Right lobe of liver (tissue), 6 donors: ENCODE results near the gene FAIM. TPM values are rescaled to one million over a fixed set of nuclear protein-coding genes. Genes with fewer than 3 reads are reported as not detected.

ENCODE experiments used
- ATAC-seq, 4 donors: fragments of 200-7000 bp; cut with Tn5 transposase; one replicate each; pipeline ENCODE4 v1.9.1; 2020; ENCODE audit warnings: mild to moderate bottlenecking in 4 of 4, moderate library complexity in 4 of 4
- DNase-seq, 3 donors: peaks; one replicate each; pipeline ENCODE4 v3.0.0-alpha.2; 2020
- H3K27ac ChIP-seq, 3 donors: fragments of 200-600 bp; one replicate each; pipeline ENCODE4 v1.8.0; 2022
- H3K27me3 ChIP-seq, 2 donors: fragments of 200-600 bp; one replicate each; pipeline ENCODE4 v1.8.0; 2022
- H3K36me3 ChIP-seq, 4 donors: fragments of 200-600 bp; sonication (generic) in 1 of 4; one replicate each; pipeline versions ENCODE4 v1.5.1 to v1.8.0; 2017 to 2022; ENCODE audit warnings: control low read depth in 1 of 4
- H3K4me1 ChIP-seq, 4 donors: fragments of 200-600 bp; sonication (generic) in 1 of 4; one replicate each; pipeline versions ENCODE4 v1.5.1 to v1.8.0; 2017 to 2022; ENCODE audit warnings: control low read depth in 1 of 4
- H3K4me3 ChIP-seq, 3 donors: fragments of 200-600 bp; one replicate each; pipeline ENCODE4 v1.8.0; 2022
- H3K9me3 ChIP-seq, 4 donors: fragments of 200-600 bp; sonication (generic) in 1 of 4; one replicate each; pipeline versions ENCODE4 v1.5.1 to v1.8.0; 2017 to 2022; ENCODE audit warnings: control low read depth in 1 of 4
- POLR2A ChIP-seq: fragments of 450-650 bp; IDR thresholded peaks from one replicate; pipeline ENCODE4 v1.6.1; 2017; ENCODE audit warnings: antibody characterized with exemption, mild to moderate bottlenecking
- intact Hi-C, 2 donors: fragments of 100-400 bp; cut with DNase I; formaldehyde crosslinking; loops; one replicate each; pipeline versions ENCODE4 v1.11.2 to v1.14.1; 2022
- total RNA-seq, 6 experiments: library from RNA; depleted of rRNA in 2 of 6; stranded (reverse); fragments of >200 nt in 2 of 6; fragmentation: NEBNext Ultra II Directional in 3 of 6; extraction: Animal tissue kit (Norgen Biotek cat#: 25700) in 3 of 6; gene quantifications; one replicate each; pipeline versions ENCODE4 v1.1.0 to v1.2.4, GENCODE V29; 2016 to 2023
- TF ChIP-seq, protein P1 (sequence below), 4 donors: fragments of 200-600 bp in 3 of 4; fragments of 450-650 bp in 1 of 4; IDR thresholded peaks; one replicate each; pipeline versions ENCODE4 v1.5.1 to v1.8.0; 2016 to 2022; ENCODE audit warnings: antibody characterized with exemption in 4 of 4, mild to moderate bottlenecking in 2 of 4
- donor health status: DM: no; HTN: yes; CAD: no.
- donor health status: DM: no; HTN: no; CAD: no.
- donor health status: DM: no; HTN: no; CAD: no.
- donor health status: DM: no; HTN: yes; CAD: no.
- donor health status: DM: no; HTN: yes; CAD: no.

FAIM gene
- total RNA-seq, 6 experiments from 2014 or later, result 3.3 to 6.1 (median 3.9) TPM

DNA sequence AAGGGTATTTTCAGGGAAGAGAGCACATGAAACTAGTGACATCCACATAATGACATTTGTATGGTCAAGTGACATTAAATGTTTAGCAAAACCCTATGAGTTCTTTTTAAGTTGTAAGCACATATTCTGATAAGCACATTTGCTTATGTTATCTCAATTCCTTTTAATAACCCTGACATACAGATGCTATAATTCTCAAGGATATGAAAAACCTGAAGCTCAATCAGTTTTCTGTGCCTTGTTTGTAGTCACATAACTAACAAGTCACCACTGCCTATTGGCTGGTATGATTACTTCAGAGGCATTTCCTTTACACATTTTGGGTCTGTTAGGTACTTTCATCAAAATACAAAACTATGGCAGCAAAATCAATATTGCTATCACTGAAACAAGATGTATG lies 74.1 kb downstream of the FAIM start:
- no peaks in the 10 kb centered on the region for H3K9me3 ChIP-seq
- peaks cover 0 to 4% (median 0%) of the 10 kb centered on the region in 4 donors for H3K36me3 ChIP-seq
- TF ChIP-seq, protein P1, sequence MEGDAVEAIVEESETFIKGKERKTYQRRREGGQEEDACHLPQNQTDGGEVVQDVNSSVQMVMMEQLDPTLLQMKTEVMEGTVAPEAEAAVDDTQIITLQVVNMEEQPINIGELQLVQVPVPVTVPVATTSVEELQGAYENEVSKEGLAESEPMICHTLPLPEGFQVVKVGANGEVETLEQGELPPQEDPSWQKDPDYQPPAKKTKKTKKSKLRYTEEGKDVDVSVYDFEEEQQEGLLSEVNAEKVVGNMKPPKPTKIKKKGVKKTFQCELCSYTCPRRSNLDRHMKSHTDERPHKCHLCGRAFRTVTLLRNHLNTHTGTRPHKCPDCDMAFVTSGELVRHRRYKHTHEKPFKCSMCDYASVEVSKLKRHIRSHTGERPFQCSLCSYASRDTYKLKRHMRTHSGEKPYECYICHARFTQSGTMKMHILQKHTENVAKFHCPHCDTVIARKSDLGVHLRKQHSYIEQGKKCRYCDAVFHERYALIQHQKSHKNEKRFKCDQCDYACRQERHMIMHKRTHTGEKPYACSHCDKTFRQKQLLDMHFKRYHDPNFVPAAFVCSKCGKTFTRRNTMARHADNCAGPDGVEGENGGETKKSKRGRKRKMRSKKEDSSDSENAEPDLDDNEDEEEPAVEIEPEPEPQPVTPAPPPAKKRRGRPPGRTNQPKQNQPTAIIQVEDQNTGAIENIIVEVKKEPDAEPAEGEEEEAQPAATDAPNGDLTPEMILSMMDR (IDR thresholded peaks at IDR 0.05), result no peak
- no peak for TF ChIP-seq POLR2A
- no peak overlapping the region for H3K27ac ChIP-seq
- ATAC-seq (no peak), DNase-seq (no peak)
- H3K4me3 ChIP-seq, result no peak overlapping the region
- intact Hi-C loops, result no loop called here
- no peaks in the 10 kb centered on the region for H3K27me3 ChIP-seq
- H3K4me1 ChIP-seq, result peaks cover 0 to 10% (median 3%) of the 10 kb centered on the region in 4 donors

Other genes with a start within 250 kb of the FAIM start
- under 1 TPM in 5 of 6 experiments, not detected in 1; 0.05 to 0.92 (median 0.29) TPM for gene ESYT3, start 174.2 kb upstream of the FAIM start, total RNA-seq
- gene CEP70, start 14.5 kb upstream of the FAIM start, total RNA-seq, result 10 to 100 TPM; 13.8 to 26.7 (median 21.4) TPM
- gene PIK3CB, start 226.2 kb downstream of the FAIM start, total RNA-seq, result 10 to 100 TPM; 12.1 to 20.9 (median 14.6) TPM